Forelimb muscle (tissue), 1 donor: Measurements from ENCODE around the gene GRPEL1. TPM values are rescaled to one million over a fixed set of nuclear protein-coding genes. Genes with fewer than 3 reads are reported as not detected.
"Not testable (repeated sequence)": the region's sequence is repeated elsewhere in the genome, so short reads cannot be mapped to it uniquely, and the experiment has no call there.

ENCODE experiments used
- DNase-seq: peaks from one replicate; pipeline ENCODE4 v3.0.0-alpha.2; 2013; ENCODE audit warnings: low read depth
- polyA plus RNA-seq: library from polyadenylated mRNA; unstranded; fragments of 120-200 nt; gene quantifications from one replicate; pipeline ENCODE4 v1.2.1, GENCODE V29; 2013; ENCODE audit not compliant: insufficient read length

Gene GRPEL1
- polyA plus RNA-seq = 30.1 TPM

- peak; percentile 97 for DNase-seq
These were observed at the start of gene GRPEL1 for GRCh38 chr4:7067452-7068278. TSS of gene GRPEL1 (minus strand) at chr4:7068064. CDS start at chr4:7068032, 32 bp downstream.

DNA sequence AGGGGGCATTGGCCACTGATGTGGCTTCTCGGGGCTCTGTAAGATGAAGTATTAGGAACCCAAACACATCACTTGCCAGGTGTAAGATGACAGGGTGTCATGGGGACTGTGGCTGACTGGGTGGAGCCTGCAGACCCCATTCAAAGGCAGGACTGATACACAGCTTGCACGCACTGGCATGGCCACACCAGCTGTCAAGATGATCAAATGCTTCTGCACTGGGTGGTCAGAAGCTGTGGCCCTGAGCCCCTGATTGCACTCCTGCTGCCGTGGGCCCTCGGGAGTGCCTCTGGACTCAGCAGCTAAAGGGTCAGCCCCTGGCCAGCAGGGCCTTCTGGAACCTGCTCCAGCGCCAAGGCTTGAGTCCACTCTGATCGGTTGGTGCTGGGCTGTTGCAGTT, 48.8 kb upstream of the GRPEL1 start:
- DNase-seq = no peak

GRCh38 chr4:7115557-7116340, 47.9 kb upstream of the GRPEL1 start:
- DNase-seq = no peak

- DNase-seq = no peak
These were observed 44.8 kb upstream of the GRPEL1 start for GRCh38 chr4:7112656-7113055.

- DNase-seq = no peak
These were observed 43.6 kb upstream of the GRPEL1 start for GRCh38 chr4:7111441-7111840.

GRCh38 chr4:7110546-7110945, 42.7 kb upstream of the GRPEL1 start:
- DNase-seq = no peak

- DNase-seq = no peak
These were observed 41.3 kb upstream of the GRPEL1 start for GRCh38 chr4:7109169-7109568.

- DNase-seq = no peak
These were observed 40.8 kb upstream of the GRPEL1 start for GRCh38 chr4:7108660-7109059.

DNA sequence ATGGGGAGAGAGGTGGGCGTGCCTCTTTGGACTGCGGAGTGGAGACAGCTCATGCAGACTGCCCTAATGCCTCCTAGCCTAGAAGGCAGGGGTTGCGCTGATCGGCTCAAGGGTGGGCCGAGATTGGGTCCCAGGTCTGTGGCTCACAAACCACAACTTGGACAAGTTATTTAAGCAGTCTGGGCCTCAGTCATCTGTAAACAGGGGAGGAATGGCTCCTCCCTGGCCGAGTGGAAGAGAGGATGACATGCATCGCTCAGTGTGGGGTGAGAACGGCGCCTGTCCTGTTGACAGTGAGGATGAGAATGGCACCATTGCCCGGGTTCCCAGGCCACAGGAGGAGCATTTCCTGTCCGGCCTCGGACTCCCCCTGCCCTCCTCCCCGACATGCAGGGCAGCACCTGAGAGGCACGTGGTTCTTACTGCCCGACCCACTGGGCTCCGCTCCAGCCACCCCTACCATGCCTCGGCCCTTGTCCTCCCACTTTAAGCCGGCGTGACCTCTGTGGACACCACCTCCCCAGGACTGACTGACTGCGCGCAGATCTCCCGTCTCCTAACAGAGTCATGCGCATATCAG, 40.3 kb upstream of the GRPEL1 start:
- no peak for DNase-seq

GRCh38 chr4:7107166-7107905, 39.5 kb upstream of the GRPEL1 start:
- DNase-seq = no peak

GRCh38 chr4:7105276-7105675, 37.4 kb upstream of the GRPEL1 start:
- DNase-seq = no peak

- no peak for DNase-seq
These were observed 36.6 kb upstream of the GRPEL1 start for GRCh38 chr4:7104366-7105031.

DNA sequence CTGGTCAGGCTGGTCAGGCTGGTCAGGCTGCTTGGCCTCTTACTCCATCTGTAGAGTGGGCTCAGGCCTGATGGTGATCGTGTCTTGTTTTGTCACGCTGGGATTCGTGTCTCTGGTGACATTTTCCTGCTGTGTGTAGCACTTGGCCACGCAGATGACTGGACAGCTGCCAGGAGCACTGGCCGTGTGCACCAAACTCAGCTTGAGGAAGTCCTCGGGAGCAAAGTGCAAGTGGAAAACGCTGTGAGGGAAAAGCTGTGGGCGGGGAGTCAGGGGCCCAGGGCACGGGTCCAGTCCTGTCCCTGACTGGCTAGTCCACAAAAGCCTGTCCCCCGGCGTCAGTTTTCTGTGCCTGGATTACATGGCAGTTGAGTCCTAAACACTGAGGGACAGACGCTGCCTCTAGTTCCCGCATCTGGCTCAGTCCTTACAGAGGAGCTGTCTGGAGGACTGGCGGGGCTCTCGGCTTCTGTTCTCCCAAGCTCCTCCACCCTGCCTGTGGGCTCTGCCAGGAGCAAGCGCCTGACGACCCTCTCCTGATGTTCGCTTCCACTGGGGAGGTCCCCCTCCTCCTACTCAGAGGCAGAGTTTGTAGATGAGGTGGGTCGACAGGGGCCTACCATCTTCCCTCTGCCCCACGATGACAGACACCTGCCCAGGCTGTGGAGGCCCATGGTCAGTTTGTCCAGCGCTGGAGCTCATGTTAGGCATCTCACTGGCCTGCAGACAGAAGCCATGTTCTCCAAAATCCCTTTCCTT, 35.9 kb upstream of the GRPEL1 start:
- no peak for DNase-seq

GRCh38 chr4:7103031-7103606, 35.3 kb upstream of the GRPEL1 start:
- DNase-seq = no peak

DNA sequence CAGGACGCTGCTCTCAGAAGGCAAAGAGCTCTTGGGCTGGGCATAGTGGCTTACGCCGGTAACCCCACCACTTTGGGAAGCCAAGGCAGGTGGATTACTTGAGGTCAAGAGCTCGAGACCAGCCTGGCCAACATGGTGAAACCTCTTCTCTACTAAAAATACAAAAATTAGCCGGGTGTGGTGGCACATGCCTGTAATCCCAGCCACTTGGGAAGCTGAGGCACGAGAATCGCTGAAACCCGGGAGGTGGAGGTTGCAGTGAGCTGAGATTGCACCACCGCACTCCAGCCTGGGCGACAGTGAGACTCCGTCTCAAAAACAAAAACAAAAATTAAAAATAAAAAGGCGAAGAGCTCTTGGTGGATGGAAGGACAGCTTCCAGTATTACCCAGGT, 34.6 kb upstream of the GRPEL1 start:
- not testable (repeated sequence) for DNase-seq

- no peak for DNase-seq
These were observed 34.0 kb upstream of the GRPEL1 start for GRCh38 chr4:7101692-7102515.

DNA sequence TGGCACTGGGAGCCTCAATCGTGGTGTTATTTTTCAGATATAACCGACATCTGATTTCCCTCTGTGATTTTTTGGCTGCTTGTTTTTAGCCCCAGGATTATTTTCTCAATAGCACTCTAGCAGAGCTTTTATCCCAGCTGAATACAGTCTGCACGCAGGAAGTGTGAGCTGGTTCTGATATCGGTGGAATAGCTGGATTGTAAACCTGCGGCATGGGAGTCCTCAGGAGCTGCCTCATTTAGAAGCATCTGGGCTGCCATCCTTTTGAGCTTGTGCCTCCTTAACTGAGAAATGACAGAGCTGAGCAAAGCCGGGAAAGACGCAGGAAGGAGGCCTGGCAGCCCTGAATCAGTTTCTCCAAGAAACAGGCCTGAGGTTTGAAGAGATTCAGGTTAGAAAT, 28.4 kb upstream of the GRPEL1 start:
- DNase-seq = no peak

DNA sequence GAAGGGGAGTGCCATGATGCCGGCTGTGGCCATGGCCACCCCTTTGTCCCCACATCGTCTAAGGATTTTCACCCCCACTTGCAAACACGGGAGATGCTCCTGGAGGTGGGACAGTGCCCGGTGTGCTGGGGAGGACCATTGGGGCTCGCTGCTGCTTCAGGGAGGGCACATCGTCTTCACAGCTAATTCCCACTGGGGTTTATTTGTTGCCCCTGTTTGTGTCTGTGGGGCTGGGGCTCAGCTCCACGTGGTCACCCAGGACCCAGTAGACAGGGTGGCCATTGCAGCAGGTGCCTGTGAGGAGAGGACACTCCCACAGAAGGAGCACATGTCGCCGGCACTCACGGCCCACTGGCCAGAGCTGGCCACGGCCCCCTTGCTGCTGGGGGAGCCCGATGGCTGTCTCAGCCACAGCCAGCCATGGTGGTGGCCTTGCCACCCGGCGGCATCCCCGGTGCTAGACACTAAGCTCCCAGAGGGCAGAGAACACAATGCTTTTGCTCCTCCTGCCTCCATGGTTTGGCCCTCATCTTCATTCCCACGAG, 27.8 kb upstream of the GRPEL1 start:
- no peak for DNase-seq

GRCh38 chr4:7094916-7095315, 27.1 kb upstream of the GRPEL1 start:
- DNase-seq = no peak
